ENCODE measurements around the gene ACY1.

GRCh38 chr3:51946796-51947195 is 36.5 kb upstream of the ACY1 start:
- TF ChIP-seq CTCF (tag by site-specific recombination; IDR thresholded peaks at IDR 0.05) (no peak), ZNF114 (tag by site-specific recombination; IDR thresholded peaks at IDR 0.05) (no peak), FEZF1 (tag by site-specific recombination; IDR thresholded peaks at IDR 0.05) (no peak), ZFP69B (tag by site-specific recombination; IDR thresholded peaks at IDR 0.05) (no peak), ZBTB8A (tag by site-specific recombination; IDR thresholded peaks at IDR 0.05) (no peak), HOXD13 (CRISPR knock-in tag; IDR thresholded peaks at IDR 0.05; ENCODE audit: borderline replicate concordance) (no peak), ZNF660 (tag by site-specific recombination; IDR thresholded peaks at IDR 0.05) (no peak), ZNF658 (tag by site-specific recombination; IDR thresholded peaks at IDR 0.05) (no peak), ZNF26 (tag by site-specific recombination; IDR thresholded peaks at IDR 0.05) (no peak), TRIM28 (IDR thresholded peaks at IDR 0.05; ENCODE audit: borderline replicate concordance, low read length) (no peak), YY2 (tag by site-specific recombination; IDR thresholded peaks at IDR 0.05) (no peak), ZNF169 (tag by site-specific recombination; IDR thresholded peaks at IDR 0.05) (no peak), SP7 (tag by site-specific recombination; IDR thresholded peaks at IDR 0.05) (no peak)
- TF ChIP-seq, protein P1, sequence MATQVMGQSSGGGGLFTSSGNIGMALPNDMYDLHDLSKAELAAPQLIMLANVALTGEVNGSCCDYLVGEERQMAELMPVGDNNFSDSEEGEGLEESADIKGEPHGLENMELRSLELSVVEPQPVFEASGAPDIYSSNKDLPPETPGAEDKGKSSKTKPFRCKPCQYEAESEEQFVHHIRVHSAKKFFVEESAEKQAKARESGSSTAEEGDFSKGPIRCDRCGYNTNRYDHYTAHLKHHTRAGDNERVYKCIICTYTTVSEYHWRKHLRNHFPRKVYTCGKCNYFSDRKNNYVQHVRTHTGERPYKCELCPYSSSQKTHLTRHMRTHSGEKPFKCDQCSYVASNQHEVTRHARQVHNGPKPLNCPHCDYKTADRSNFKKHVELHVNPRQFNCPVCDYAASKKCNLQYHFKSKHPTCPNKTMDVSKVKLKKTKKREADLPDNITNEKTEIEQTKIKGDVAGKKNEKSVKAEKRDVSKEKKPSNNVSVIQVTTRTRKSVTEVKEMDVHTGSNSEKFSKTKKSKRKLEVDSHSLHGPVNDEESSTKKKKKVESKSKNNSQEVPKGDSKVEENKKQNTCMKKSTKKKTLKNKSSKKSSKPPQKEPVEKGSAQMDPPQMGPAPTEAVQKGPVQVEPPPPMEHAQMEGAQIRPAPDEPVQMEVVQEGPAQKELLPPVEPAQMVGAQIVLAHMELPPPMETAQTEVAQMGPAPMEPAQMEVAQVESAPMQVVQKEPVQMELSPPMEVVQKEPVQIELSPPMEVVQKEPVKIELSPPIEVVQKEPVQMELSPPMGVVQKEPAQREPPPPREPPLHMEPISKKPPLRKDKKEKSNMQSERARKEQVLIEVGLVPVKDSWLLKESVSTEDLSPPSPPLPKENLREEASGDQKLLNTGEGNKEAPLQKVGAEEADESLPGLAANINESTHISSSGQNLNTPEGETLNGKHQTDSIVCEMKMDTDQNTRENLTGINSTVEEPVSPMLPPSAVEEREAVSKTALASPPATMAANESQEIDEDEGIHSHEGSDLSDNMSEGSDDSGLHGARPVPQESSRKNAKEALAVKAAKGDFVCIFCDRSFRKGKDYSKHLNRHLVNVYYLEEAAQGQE (tag by site-specific recombination; IDR thresholded peaks at IDR 0.05) = no peak

Measured in HEK293 (cell line).